Measurements from ENCODE around the gene LTF.

The LTF gene

GRCh38 chr3:46500656-46501635 is 36.2 kb upstream of the LTF start:
- DNase-seq: no peak
- Histone ChIP-seq H3K4me2 (ENCODE audit: low read depth, low read length) (no peak overlapping the region), H3K27me3 (replicated peaks; ENCODE audit: insufficient read depth, low read length) (no peaks in the 10 kb centered on the region), H3K9me2 (replicated peaks; ENCODE audit: insufficient read depth, low read length) (no peaks in the 10 kb centered on the region), H3K27ac (ENCODE audit: low read length) (no peak overlapping the region), H4K20me1 (ENCODE audit: insufficient read depth, low read length) (no peaks in the 10 kb centered on the region), H2AFZ (ENCODE audit: low read length) (no peak overlapping the region), H3K4me3 (ENCODE audit: low read length) (no peak overlapping the region), H3K79me2 (ENCODE audit: low read length) (no peaks in the 10 kb centered on the region), H3K4me1 (ENCODE audit: low read length) (peaks cover 31% of the 10 kb centered on the region), H3F3A (ENCODE audit: insufficient read depth, low read length) (no peaks in the 10 kb centered on the region), H3K9me3 (replicated peaks; ENCODE audit: insufficient read depth, low read length) (no peaks in the 10 kb centered on the region), H3K36me3 (replicated peaks; ENCODE audit: insufficient read depth, low read length) (no peaks in the 10 kb centered on the region), H3K9ac (ENCODE audit: low read length) (no peak overlapping the region)
- TF ChIP-seq CTCF (IDR thresholded peaks at IDR 0.05; ENCODE audit: low read length): no peak
- no peak for TF ChIP-seq EZH2phosphoT487 (IDR thresholded peaks at IDR 0.05; ENCODE audit: low read length)
- TF ChIP-seq EZH2 (optimal IDR thresholded peaks at IDR 0.05; ENCODE audit: low read depth, low read length): no peak

GRCh38 chr3:46498916-46499519 is 34.3 kb upstream of the LTF start:
- TF ChIP-seq CTCF (IDR thresholded peaks at IDR 0.05; ENCODE audit: low read length) (no peak), EZH2phosphoT487 (IDR thresholded peaks at IDR 0.05; ENCODE audit: low read length) (no peak), EZH2 (optimal IDR thresholded peaks at IDR 0.05; ENCODE audit: low read depth, low read length) (no peak)
- no peaks in the 10 kb centered on the region for H3K27me3 ChIP-seq (replicated peaks; ENCODE audit: insufficient read depth, low read length)
- no peaks in the 10 kb centered on the region for H3K79me2 ChIP-seq (ENCODE audit: low read length)
- no peak overlapping the region for H3K4me2 ChIP-seq (ENCODE audit: low read depth, low read length)
- no peaks in the 10 kb centered on the region for H3K9me2 ChIP-seq (replicated peaks; ENCODE audit: insufficient read depth, low read length)
- H4K20me1 ChIP-seq (ENCODE audit: insufficient read depth, low read length): no peaks in the 10 kb centered on the region
- H3K4me3 ChIP-seq (ENCODE audit: low read length): no peak overlapping the region
- DNase-seq: no peak
- no peak overlapping the region for H3K27ac ChIP-seq (ENCODE audit: low read length)
- no peaks in the 10 kb centered on the region for H3K36me3 ChIP-seq (replicated peaks; ENCODE audit: insufficient read depth, low read length)
- H2AFZ ChIP-seq (ENCODE audit: low read length): no peak overlapping the region
- H3K4me1 ChIP-seq (ENCODE audit: low read length): peaks cover 20% of the 10 kb centered on the region
- no peak overlapping the region for H3K9ac ChIP-seq (ENCODE audit: low read length)
- no peaks in the 10 kb centered on the region for H3K9me3 ChIP-seq (replicated peaks; ENCODE audit: insufficient read depth, low read length)
- no peaks in the 10 kb centered on the region for H3F3A ChIP-seq (ENCODE audit: insufficient read depth, low read length)

- Histone ChIP-seq H3K36me3 (replicated peaks; ENCODE audit: insufficient read depth, low read length) (no peaks in the 10 kb centered on the region), H4K20me1 (ENCODE audit: insufficient read depth, low read length) (no peaks in the 10 kb centered on the region), H3K27me3 (replicated peaks; ENCODE audit: insufficient read depth, low read length) (no peaks in the 10 kb centered on the region), H3K4me2 (ENCODE audit: low read depth, low read length) (no peak within 1 kb of the TSS), H3K9ac (ENCODE audit: low read length) (no peak within 1 kb of the TSS), H3K79me2 (ENCODE audit: low read length) (no peaks in the 10 kb centered on the region), H3K27ac (ENCODE audit: low read length) (no peak within 1 kb of the TSS), H3K9me2 (replicated peaks; ENCODE audit: insufficient read depth, low read length) (no peaks in the 10 kb centered on the region), H3K4me1 (ENCODE audit: low read length) (peaks cover 28% of the 10 kb centered on the region), H3K9me3 (replicated peaks; ENCODE audit: insufficient read depth, low read length) (no peaks in the 10 kb centered on the region), H3K4me3 (ENCODE audit: low read length) (no peak within 1 kb of the TSS), H3F3A (ENCODE audit: insufficient read depth, low read length) (no peaks in the 10 kb centered on the region), H2AFZ (ENCODE audit: low read length) (peak within 1 kb of the TSS; percentile 44; the same call in 1 of the 2 replicates)
- no peak for DNase-seq
- no peak for TF ChIP-seq CTCF (IDR thresholded peaks at IDR 0.05; ENCODE audit: low read length)
- no peak for TF ChIP-seq EZH2phosphoT487 (IDR thresholded peaks at IDR 0.05; ENCODE audit: low read length)
- no peak for TF ChIP-seq EZH2 (optimal IDR thresholded peaks at IDR 0.05; ENCODE audit: low read depth, low read length)
These were observed 33.0 kb upstream of the LTF start, which contains the start of gene RTP3 for GRCh38 chr3:46497556-46498265. RTP3 (plus strand) TSS chr3:46497976; CDS start chr3:46498063, 87 bp downstream.
